ENCODE results near the gene CUX1.
"Not testable (repeated sequence)": the region's sequence is repeated elsewhere in the genome, so short reads cannot be mapped to it uniquely, and the experiment has no call there.

Gene CUX1

DNA sequence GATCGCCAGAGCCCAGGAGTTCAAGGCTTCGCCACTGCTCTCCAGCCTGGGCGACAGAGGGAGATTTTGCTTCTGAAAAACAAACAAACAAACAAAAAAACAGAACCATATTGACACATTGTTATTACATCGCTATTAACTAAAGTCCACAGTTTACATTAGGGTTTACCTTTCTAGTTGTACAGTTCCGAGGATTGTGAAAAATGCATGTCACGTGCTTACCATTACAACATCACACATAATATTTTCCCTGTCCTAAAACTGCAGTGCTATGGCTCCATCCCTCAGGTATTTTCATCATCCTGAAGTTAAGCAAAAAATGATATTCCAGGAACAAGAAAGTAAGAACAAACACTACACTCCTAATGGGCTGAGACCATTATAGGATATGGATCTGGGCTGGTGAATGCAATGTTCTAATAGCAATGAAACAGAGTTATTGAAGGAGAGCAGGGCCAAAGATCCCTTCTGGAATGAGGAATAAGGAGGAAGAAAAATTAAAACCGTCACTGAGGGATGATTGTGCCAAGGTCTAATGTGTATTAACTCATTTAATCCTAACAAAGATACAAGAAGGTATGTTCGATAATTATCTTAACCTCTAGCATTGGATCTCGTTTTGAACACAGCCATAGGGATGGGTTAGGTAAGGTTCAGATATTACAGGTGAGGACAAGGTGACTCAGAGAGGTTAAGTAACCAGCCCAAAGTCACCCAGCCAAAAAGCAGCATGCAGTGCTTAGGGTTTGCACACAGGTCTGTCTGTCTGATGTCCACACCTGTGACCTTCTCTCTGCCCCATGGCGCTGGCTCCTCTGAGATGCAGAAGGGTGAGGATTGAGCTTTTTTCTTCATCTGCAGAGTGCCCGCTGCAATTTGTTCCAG lies 14.0 kb upstream of the CUX1 start:
- no peak for DNase-seq

GRCh38 chr7:101804088-101804963 lies 13.1 kb upstream of the CUX1 start:
- no peak for DNase-seq

DNA sequence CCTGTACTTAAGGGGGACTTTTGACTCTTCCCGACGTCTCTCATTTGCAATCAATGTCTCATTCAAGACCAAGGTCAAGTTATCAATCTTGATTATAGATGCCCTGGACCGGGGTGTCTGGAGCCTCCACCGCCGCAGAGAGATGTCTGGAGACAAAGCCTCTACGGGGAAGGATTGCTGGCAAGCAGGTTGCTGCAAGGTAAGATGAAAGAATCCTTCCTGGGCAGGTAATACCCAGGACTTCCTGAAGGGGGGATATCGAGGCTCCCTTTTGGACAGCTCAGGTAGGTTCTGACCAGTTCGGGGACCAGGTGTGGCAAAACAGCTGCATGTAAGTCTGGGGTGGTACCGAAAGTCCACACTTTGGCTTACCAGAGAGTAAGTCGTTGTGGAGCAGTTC lies 12.5 kb upstream of the CUX1 start:
- no peak for DNase-seq

DNA sequence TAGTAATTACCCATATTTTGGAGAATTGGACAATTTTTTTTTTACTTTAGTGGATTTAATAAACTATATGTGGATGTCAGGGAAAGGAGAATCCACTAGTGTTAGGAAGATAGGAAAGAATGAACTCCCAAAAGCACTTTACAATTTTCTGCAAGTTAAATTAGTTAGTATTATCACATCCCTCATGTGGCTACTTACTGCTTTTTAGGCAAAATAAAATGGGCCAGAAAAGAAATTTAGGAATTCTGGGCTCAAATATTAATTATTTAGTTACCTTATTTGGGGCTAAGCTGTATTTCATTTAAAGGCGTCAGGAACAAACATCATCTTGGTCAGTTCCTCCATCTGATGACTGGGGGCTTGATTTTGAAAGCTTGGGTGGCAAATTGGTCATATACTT lies 4.8 kb upstream of the CUX1 start:
- DNase-seq = no peak

GRCh38 chr7:101813402-101814019 lies 3.9 kb upstream of the CUX1 start:
- DNase-seq = no peak

- peak; percentile 81 for DNase-seq
Measured at GRCh38 chr7:101814081-101814990, 3.1 kb upstream of the CUX1 start.

DNA sequence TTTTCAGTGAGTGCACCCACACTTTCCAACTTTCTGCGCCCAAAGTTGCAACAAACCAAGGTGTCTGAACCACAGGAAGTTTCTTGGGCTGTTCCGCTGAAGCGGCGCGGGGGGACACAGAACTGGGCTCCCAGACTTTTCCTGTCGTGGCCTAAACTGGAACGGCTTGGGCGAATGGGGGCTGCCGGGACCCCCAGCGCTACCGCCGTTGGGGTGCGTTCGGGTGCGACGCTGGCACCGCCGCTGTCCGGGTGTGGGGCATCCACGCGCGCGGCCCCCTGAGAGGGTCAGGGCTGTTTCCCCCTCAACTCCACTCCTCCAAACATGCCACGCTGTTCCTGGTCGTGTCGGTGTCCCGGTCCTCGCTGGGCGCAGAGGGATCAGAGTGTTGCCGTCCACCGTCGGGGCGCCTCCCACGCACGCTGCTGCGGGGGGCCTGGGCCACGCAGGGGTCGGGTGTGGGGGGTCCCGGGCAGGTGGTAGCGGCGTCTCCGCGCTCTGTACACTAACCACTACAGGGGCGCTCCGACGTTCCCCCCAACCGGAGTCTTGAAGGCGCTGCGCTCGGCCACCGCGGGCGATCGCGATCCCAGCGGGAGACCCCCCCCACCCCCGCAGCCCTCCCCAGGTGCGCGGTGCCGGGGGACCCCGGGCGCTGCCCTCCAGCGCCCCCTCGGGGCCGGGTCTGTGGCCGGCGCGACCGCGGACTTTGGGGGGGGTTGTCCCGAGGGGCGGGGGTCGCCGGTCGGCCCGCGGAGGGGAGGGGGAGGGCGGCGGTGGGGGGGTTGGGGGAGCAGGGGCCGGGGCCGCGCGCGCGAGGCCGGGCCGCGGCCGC lies 2.2 kb upstream of the CUX1 start:
- DNase-seq = peak; percentile 62

GRCh38 chr7:101815826-101816594 lies 1.4 kb upstream of the CUX1 start:
- DNase-seq = peak; percentile 91

- peak; percentile 51 for DNase-seq
Measured at GRCh38 chr7:101816595-101817470, 593 bp upstream of the CUX1 start.

- no peak for DNase-seq
Measured at GRCh38 chr7:101818287-101819071, 1.1 kb downstream of the CUX1 start.

DNA sequence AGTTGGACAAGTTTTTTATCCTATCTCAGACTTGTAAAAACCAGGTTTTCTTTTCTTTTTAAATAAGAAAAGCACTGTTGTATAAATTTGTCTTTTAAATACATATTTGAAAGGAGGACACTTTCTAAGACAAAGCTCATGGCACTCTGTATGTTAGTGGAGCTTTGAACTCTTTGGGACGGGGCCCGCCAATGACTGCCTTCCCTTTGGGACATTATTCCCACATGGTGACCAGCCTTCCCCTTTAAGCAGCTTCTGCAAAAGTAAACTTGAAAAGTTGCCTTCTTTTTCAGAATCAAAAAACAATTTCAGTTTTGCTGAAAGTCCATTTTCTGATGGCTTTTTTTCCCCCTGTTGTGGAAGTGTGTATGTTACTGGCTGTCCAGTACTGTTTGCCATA lies 1.8 kb downstream of the CUX1 start:
- no peak for DNase-seq

DNA sequence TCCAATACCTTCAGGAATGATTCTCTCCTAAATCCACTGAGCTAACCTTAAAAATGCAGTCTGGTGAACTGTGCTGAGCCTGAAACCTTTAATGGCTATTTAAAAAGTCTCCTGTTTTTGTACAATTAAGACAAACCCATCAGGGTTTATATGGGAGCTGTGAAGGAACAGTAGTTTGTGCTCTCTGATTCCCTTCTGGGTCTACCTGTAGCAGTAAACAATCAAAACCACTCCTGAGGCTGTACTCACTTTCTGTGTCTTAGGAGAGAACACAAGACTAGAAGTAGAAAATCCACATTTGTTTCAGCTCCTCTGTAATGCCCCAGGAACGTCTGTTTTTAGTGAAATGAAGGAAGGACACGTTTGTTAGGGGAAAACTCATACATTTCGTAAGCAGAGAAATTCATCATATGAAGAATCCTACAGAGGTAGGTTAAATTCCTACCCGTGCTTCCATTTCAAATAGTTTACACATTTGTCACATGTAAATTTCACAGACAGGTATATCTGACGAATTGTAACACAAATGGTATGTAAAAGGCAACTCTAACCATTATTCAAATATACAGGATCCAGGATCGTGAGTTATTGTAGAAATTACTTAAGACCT lies 2.6 kb downstream of the CUX1 start:
- no peak for DNase-seq

- DNase-seq = no peak
Measured at GRCh38 chr7:101820703-101821102, 3.3 kb downstream of the CUX1 start.

- DNase-seq = not testable (repeated sequence)
Measured at GRCh38 chr7:101822632-101823031, 5.2 kb downstream of the CUX1 start.

GRCh38 chr7:101823096-101823495 lies 5.7 kb downstream of the CUX1 start:
- DNase-seq = no peak

DNA sequence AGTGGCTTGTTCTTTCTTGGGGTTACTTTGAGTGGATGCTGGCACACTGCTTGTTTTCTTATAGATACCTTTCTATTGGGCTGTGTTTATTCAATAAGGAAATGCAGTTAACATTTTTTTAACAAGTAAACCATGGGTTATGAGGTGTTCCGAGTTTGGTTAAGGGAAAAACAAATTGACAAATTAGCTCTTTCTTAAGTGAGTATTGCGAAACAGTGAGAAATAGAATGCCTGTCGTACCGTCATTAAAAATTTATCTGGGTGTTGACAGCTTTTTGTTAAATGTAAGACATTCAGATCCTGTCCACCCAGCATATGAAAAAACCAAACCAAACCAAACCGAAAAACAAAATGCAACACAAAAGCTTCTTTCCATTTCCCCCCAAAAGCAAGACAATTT lies 6.2 kb downstream of the CUX1 start:
- DNase-seq = peak; percentile 38

DNA sequence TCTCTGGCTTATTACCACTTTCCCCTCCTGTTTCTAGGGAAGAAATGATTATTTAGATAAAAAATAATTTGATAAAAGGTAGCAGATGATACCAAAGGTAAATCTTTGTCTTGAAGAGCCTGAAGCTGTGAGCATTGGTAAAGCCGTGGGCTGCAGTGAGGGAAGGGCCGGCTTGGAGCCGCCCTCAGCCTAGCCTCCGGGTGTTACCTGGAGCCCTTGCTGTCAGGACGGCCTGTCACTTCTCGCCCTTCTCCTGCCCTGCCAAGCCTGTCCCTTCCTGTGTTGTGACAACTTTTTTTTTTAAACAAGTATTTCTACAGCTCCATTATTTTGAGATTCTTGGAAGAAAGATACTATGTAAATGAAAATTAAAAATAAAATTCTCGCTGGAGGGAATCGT lies 7.0 kb downstream of the CUX1 start:
- no peak for DNase-seq

All from hematopoietic multipotent progenitor cell treated with erythropoietin and hydrocortisone succinate and interleukin-3 and kit ligand, for 6 days (in vitro differentiated cells).